GM18861 (cell line): Measurements from ENCODE around the gene RBM15B.

Experiments used
- ATAC-seq: cut with Tn5 transposase; IDR thresholded peaks from one replicate; pipeline ENCODE4 v1.9.1; 2021; ENCODE audit not compliant: unreplicated experiment

The RBM15B gene

DNA sequence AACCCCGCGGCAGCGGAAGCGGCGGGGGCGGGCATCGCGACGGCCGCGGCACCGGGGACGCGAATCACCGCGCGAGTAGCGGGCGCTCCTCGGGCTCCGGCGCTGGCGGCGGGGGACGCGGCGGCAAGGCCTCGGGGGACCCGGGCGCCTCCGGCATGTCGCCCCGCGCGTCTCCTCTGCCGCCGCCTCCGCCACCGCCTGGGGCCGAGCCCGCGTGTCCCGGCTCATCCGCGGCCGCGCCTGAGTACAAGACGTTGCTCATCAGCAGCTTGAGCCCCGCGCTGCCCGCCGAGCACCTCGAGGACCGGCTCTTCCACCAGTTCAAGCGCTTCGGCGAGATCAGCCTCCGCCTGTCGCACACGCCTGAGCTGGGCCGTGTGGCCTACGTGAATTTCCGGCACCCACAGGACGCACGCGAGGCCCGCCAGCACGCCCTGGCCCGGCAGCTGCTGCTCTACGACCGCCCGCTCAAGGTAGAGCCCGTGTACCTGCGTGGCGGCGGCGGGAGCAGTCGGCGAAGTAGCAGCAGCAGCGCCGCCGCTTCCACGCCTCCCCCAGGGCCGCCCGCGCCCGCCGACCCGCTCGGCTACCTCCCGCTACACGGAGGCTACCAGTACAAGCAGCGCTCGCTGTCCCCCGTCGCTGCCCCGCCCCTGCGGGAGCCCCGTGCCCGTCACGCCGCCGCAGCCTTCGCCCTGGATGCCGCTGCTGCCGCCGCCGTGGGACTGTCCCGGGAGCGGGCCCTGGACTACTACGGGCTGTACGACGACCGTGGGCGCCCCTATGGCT is 675 bp downstream of the RBM15B start:
- peak; percentile 4 for ATAC-seq

DNA sequence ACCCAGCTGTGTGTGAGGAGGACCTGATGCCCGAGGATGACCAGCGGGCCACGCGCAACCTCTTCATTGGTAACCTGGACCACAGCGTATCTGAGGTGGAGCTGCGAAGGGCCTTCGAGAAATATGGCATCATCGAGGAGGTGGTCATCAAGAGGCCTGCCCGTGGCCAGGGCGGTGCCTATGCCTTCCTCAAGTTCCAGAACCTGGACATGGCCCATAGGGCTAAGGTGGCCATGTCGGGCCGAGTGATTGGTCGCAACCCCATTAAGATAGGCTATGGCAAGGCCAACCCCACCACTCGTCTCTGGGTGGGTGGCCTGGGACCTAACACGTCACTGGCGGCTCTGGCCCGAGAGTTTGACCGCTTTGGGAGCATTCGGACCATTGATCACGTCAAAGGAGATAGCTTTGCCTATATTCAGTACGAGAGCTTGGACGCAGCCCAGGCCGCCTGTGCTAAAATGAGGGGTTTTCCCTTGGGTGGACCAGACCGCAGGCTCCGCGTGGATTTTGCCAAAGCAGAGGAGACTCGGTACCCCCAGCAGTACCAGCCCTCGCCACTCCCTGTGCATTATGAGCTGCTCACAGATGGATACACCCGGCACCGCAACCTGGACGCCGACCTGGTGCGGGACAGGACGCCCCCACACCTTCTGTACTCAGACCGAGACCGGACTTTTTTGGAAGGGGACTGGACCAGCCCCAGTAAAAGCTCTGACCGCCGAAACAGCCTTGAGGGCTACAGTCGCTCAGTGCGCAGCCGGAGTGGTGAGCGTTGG is 1.5 kb downstream of the RBM15B start:
- ATAC-seq = no peak

- no peak for ATAC-seq
Observed at GRCh38 chr3:51393134-51393495, 2.0 kb downstream of the RBM15B start.

GRCh38 chr3:51393564-51393963 is 2.5 kb downstream of the RBM15B start:
- ATAC-seq = no peak

GRCh38 chr3:51394541-51394940 is 3.5 kb downstream of the RBM15B start:
- ATAC-seq = no peak

GRCh38 chr3:51395493-51396213 is 4.6 kb downstream of the RBM15B start:
- ATAC-seq = no peak

DNA sequence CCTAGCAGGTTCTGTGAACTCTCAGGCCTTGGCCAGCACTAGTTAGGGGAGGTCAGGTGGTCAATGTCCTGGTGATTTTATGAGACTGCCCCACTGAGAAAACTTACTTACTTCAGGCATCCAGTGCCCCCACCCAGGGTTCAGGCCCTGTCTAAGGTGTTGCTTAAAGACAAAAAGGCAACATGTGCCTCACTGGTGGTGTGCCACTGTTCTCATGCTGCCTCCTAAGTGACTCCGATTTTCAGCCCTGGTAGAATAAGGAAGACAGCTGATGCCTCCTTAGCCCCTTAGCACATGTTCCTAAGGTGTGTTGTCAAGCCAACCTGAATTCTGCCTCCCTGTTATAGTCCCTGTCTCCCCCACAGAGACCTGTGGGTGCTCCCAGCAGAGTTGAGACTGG is 5.3 kb downstream of the RBM15B start:
- ATAC-seq = no peak

- no peak for ATAC-seq
Observed at GRCh38 chr3:51397392-51397791, 6.3 kb downstream of the RBM15B start.

- no peak for ATAC-seq
Observed at GRCh38 chr3:51398595-51399310, 7.7 kb downstream of the RBM15B start.

DNA sequence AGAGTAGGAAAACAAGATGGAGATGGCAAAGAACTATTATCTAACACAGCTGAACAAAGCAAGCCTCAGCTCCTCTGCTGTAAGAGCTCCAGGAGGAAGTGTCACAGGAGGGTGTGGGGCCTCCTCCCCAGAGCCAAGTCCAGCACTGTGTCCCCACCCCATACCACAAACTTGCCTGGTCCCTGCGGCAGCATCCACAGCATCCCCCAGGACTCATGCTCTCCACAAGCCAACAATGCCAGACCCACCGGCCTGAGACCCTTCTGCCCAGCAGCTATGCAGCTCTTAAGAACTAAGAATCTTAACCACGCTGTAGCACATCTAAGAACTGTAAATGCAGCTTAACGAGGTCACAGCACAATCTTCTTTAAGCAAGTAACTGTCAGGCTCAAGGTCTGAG is 9.1 kb downstream of the RBM15B start:
- ATAC-seq = no peak

- ATAC-seq = no peak
Observed at GRCh38 chr3:51401735-51402134, 10.7 kb downstream of the RBM15B start.

- ATAC-seq = no peak
Observed at GRCh38 chr3:51403675-51404074, 12.6 kb downstream of the RBM15B start.

- ATAC-seq = no peak
Observed at GRCh38 chr3:51408021-51408420, 16.9 kb downstream of the RBM15B start.

DNA sequence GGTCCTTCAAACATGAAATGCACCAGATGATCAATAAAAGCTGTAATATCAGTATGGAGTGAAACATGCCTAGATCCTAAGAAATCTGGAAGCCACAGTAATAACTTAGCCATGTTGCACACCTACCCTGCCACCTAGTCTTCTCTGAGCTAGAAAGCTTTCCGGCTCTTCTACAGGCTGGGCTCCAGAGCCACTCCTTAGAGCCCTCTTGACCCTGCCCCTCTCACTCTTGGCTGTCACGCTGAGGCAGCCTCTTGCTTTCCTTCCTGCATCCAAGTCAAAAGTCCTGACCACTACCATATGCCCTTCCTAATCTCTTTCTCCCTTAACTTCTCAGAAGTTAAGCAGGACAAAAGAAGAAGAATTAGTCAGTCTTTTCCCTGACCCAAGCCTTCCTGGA is 17.7 kb downstream of the RBM15B start:
- ATAC-seq = no peak

DNA sequence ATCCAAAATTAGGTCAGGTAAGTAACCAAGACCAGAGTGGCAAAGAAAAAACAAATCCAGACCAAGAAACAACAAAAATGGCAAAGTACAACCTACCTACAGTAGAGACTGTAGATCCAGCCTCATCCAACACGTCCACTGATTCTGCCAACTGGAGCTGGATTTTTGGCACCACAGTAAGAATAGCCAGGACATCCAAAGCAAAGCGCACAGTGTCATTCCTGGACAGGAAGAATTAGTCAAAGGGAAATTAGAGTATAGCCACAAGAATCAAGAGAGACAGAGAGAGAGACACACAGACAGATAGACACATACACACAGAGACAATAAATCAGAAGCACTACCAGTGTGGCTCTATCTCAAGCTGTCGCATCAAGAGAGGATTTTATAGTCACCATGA is 31.1 kb downstream of the RBM15B start:
- ATAC-seq = no peak

DNA sequence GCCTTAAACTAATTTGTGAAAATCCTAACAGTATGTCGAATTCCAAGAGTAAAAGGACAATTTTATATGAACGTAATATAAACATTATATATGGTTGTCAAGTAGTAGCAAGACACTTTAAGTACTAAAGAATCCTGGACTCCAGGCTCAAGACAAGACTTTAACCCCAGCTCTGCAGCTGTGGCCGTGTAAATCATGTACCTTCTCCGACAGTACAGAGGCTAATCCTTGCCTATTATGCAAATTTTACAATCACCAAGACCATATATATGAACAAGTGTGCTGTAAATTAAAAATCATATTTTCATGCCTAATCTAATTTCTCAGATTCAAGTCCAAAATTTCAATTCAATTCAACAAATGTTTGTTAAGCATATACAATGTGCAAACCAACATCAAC is 35.8 kb downstream of the RBM15B start:
- no peak for ATAC-seq

- no peak for ATAC-seq
Observed at GRCh38 chr3:51429138-51429537, 38.1 kb downstream of the RBM15B start.

- ATAC-seq = no peak
Observed at GRCh38 chr3:51434110-51434509, 43.0 kb downstream of the RBM15B start.

DNA sequence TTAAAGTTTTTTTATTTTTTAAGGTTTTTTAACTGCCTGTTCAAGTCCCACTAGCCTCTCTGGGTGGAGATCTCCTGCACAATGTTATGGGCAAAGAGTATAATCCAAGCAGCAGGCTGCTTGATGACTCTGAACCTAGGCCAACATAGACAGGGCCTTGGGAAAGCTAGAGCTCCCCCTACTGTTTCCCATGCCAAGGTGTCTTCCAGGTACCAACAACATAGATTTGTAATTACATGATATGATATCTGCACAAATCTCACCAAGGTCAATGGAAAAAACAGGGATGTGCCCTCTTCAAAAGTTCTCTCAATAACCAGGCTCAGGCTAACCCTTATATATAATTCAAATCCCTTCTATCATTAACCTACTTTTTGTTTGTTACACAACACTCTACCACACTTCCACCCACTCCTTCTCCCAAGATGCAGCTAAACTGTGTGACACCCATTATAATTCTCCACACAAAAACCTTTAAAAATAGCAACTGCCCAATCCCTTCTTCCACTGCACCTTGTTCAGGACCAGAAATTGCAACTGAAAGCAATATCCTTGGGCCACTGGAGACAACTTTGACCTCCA is 43.8 kb downstream of the RBM15B start:
- no peak for ATAC-seq

DNA sequence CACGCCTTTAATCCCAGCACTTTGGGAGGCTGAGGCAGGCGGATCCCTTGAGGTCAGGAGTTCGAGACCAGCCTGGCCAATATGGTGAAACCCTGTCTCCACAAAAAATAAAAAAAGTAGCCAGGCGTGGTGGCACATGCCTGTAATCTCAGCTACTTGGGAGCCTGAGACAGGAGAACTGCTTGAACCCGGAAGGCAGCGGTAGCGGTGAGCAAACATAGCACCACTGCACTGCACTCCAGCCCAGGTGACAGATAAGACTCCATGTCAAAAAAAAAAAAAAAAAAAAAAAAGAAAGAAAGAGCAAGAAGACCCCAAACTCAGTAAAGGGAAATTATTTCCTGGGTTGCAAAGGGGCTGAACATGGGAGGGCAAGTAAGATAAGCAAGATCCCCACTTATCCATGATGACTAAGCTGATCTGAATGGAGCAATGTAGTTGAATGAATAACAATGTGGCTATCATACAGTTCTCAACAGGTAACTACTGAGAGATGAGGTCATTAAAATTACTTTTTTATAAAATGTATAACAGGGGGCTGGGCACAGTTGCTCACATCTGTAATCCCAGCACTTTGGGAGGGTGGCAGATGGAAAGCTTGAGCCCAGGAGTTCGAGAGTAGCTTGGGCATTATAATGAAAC is 46.0 kb downstream of the RBM15B start:
- no peak for ATAC-seq
